SU-DHL-6 (cell line): ENCODE measurements around the gene CTNNA2.

Experiments
- H2AFZ ChIP-seq: fragments of 200-600 bp; sonication (generic); 2 replicates; pipeline ENCODE4 v1.6.1; 2014; ENCODE audit warnings: low read depth, mild to moderate bottlenecking, moderate library complexity, mixed read lengths, antibody characterized with exemption, low read length; ENCODE audit not compliant: severe bottlenecking
- H3F3A ChIP-seq: fragments of 200-600 bp; shearing (Covaris generic); 2 replicates; pipeline ENCODE4 v1.6.0; 2016; ENCODE audit warnings: antibody characterized with exemption, mild to moderate bottlenecking; ENCODE audit not compliant: insufficient read depth
- H3K27ac ChIP-seq: fragments of 200-600 bp; sonication (generic); 2 replicates; pipeline ENCODE4 v1.5.1; 2016; ENCODE audit warnings: low read depth, mild to moderate bottlenecking, low read length, moderate library complexity, mixed read lengths
- H3K27me3 ChIP-seq: fragments of 200-600 bp; sonication (generic), shearing (Covaris generic); 2 replicates; pipeline ENCODE4 v1.6.0; 2014; ENCODE audit warnings: mild to moderate bottlenecking, low read length
- H3K36me3 ChIP-seq: fragments of 200-600 bp; sonication (generic); 2 replicates; pipeline ENCODE4 v1.6.1; 2014; ENCODE audit warnings: mild to moderate bottlenecking, low read length, mixed read lengths
- H3K4me2 ChIP-seq: fragments of 300-600, 200-600 bp; shearing (Covaris generic), sonication (generic); 2 replicates; pipeline ENCODE4 v1.6.0; 2014; ENCODE audit warnings: low read length, low read depth, mild to moderate bottlenecking; ENCODE audit not compliant: poor library complexity, severe bottlenecking
- H3K4me3 ChIP-seq: fragments of 200-600 bp; sonication (generic); 2 replicates; pipeline ENCODE4 v1.5.1; 2014; ENCODE audit warnings: antibody characterized with exemption, low read length, mild to moderate bottlenecking, mixed read lengths; ENCODE audit not compliant: insufficient read depth, poor library complexity, severe bottlenecking
- H3K79me2 ChIP-seq: fragments of 200-600 bp; sonication (generic); 2 replicates; pipeline ENCODE4 v1.6.1; 2014; ENCODE audit warnings: mild to moderate bottlenecking, low read length, moderate library complexity; ENCODE audit not compliant: insufficient read depth
- H3K9ac ChIP-seq: fragments of 200-600 bp; sonication (generic); 2 replicates; pipeline ENCODE4 v1.7.0; 2014; ENCODE audit warnings: mild to moderate bottlenecking, low read length
- H3K9me2 ChIP-seq: fragments of 200-600 bp; sonication (generic); replicated peaks from 2 replicates; pipeline ENCODE4 v1.6.1; 2014; ENCODE audit warnings: low read length; ENCODE audit not compliant: insufficient read depth
- H3K9me3 ChIP-seq: fragments of 200-600 bp; sonication (generic); 2 replicates; pipeline ENCODE4 v1.6.1; 2014; ENCODE audit warnings: low read length, mixed read lengths; ENCODE audit not compliant: insufficient read depth
- H4K20me1 ChIP-seq: fragments of 200-600 bp; sonication (generic); 2 replicates; pipeline ENCODE4 v1.6.1; 2014; ENCODE audit warnings: low read depth, mild to moderate bottlenecking, antibody characterized with exemption, low read length, moderate library complexity, mixed read lengths
- CTCF ChIP-seq: fragments of 200-600 bp; sonication (generic); IDR thresholded peaks from one replicate; pipeline ENCODE4 v1.5.1; 2017; ENCODE audit warnings: antibody characterized with exemption, mild to moderate bottlenecking, low read length, moderate library complexity; ENCODE audit not compliant: insufficient read depth, poor library complexity, severe bottlenecking
- EZH2phosphoT487 ChIP-seq: fragments of 200-600 bp; sonication (generic), shearing (Covaris generic); conservative IDR thresholded peaks from 2 replicates; pipeline ENCODE4 v1.6.1; 2018; ENCODE audit warnings: mild to moderate bottlenecking, antibody characterized with exemption, low read length, moderate library complexity, mixed read lengths

CTNNA2 gene

GRCh38 chr2:80437959-80438358 is 925.1 kb downstream of the CTNNA2 start:
- H3K4me3 ChIP-seq, result no peak overlapping the region
- no peak overlapping the region for H3K9ac ChIP-seq
- no peaks in the 10 kb centered on the region for H3K79me2 ChIP-seq
- H3K4me2 ChIP-seq, result no peak overlapping the region
- H3K9me2 ChIP-seq, result no peaks in the 10 kb centered on the region
- H4K20me1 ChIP-seq, result no peaks in the 10 kb centered on the region
- no peak overlapping the region for H3K27ac ChIP-seq
- no peaks in the 10 kb centered on the region for H3K9me3 ChIP-seq
- H2AFZ ChIP-seq, result no peak overlapping the region
- H3F3A ChIP-seq, result no peaks in the 10 kb centered on the region
- H3K36me3 ChIP-seq, result no peaks in the 10 kb centered on the region
- no peaks in the 10 kb centered on the region for H3K27me3 ChIP-seq
- no peak for TF ChIP-seq EZH2phosphoT487
- TF ChIP-seq CTCF, result no peak

- no peaks in the 10 kb centered on the region for H3K36me3 ChIP-seq
- no peaks in the 10 kb centered on the region for H3K79me2 ChIP-seq
- H3K4me2 ChIP-seq, result no peak overlapping the region
- no peak overlapping the region for H3K4me3 ChIP-seq
- H3K27ac ChIP-seq, result no peak overlapping the region
- H3F3A ChIP-seq, result no peaks in the 10 kb centered on the region
- TF ChIP-seq CTCF (no peak), EZH2phosphoT487 (no peak)
- H3K27me3 ChIP-seq, result no peaks in the 10 kb centered on the region
- no peak overlapping the region for H3K9ac ChIP-seq
- no peaks in the 10 kb centered on the region for H3K9me3 ChIP-seq
- H2AFZ ChIP-seq, result no peak overlapping the region
- no peaks in the 10 kb centered on the region for H4K20me1 ChIP-seq
- no peaks in the 10 kb centered on the region for H3K9me2 ChIP-seq
Observed at GRCh38 chr2:80438686-80439085, 925.8 kb downstream of the CTNNA2 start.

- Histone ChIP-seq H3K9me3 (no peaks in the 10 kb centered on the region), H3K9me2 (no peaks in the 10 kb centered on the region), H3K27ac (no peak overlapping the region), H3F3A (no peaks in the 10 kb centered on the region), H3K9ac (no peak overlapping the region), H4K20me1 (no peaks in the 10 kb centered on the region), H3K4me2 (no peak overlapping the region), H3K36me3 (no peaks in the 10 kb centered on the region), H3K4me3 (no peak overlapping the region), H3K79me2 (no peaks in the 10 kb centered on the region), H3K27me3 (no peaks in the 10 kb centered on the region), H2AFZ (no peak overlapping the region)
- TF ChIP-seq CTCF (no peak), EZH2phosphoT487 (no peak)
Observed at GRCh38 chr2:80454628-80455027, 941.8 kb downstream of the CTNNA2 start.

GRCh38 chr2:80459028-80459427 is 946.2 kb downstream of the CTNNA2 start:
- Histone ChIP-seq H3K9ac (no peak overlapping the region), H3K4me2 (no peak overlapping the region), H3K27me3 (no peaks in the 10 kb centered on the region; the same call in 1 of the 2 replicates), H3K36me3 (no peaks in the 10 kb centered on the region), H3K27ac (no peak overlapping the region), H3K4me3 (no peak overlapping the region), H3K9me3 (no peaks in the 10 kb centered on the region), H3K9me2 (no peaks in the 10 kb centered on the region), H2AFZ (no peak overlapping the region), H3K79me2 (no peaks in the 10 kb centered on the region), H3F3A (no peaks in the 10 kb centered on the region), H4K20me1 (no peaks in the 10 kb centered on the region)
- TF ChIP-seq EZH2phosphoT487 (no peak), CTCF (no peak)
